Fibroblast of mammary gland (primary cell): Measurements from ENCODE around the gene EEA1.

Source experiments
- DNase-seq: peaks from one replicate; pipeline ENCODE4 v3.0.0-alpha.2; 2010; ENCODE audit warnings: low read depth
- H3K4me3 ChIP-seq: 2 replicates; pipeline ENCODE4 v1.5.1; 2011; ENCODE audit warnings: low read depth, mild to moderate bottlenecking, low read length, moderate library complexity; ENCODE audit not compliant: control insufficient read depth
- TF ChIP-seq, protein P1 (sequence below): conservative IDR thresholded peaks from 2 replicates; pipeline ENCODE4 v1.5.1; 2011; ENCODE audit warnings: low read depth, low read length, inconsistent platforms; ENCODE audit not compliant: control insufficient read depth, insufficient read depth

Gene EEA1

DNA sequence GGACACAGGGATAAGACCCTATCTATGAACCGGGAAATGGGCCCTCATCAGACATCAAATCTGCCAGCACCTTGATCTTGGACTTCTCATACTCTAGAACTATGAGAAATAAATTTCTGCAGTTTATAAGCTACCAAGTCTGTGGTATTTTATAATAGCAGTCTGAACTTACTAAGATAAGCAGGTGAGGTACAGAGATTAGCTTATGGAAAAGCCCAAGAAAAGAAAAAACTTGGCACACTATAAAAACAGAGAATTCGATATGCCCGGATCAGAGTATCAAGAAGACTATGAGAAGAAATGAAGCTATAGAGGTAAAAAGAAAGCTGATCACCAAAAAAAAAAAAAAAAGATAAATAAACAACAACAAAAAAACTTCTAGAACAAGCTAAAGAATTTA is 52.6 kb downstream of the EEA1 start:
- TF ChIP-seq, protein P1, sequence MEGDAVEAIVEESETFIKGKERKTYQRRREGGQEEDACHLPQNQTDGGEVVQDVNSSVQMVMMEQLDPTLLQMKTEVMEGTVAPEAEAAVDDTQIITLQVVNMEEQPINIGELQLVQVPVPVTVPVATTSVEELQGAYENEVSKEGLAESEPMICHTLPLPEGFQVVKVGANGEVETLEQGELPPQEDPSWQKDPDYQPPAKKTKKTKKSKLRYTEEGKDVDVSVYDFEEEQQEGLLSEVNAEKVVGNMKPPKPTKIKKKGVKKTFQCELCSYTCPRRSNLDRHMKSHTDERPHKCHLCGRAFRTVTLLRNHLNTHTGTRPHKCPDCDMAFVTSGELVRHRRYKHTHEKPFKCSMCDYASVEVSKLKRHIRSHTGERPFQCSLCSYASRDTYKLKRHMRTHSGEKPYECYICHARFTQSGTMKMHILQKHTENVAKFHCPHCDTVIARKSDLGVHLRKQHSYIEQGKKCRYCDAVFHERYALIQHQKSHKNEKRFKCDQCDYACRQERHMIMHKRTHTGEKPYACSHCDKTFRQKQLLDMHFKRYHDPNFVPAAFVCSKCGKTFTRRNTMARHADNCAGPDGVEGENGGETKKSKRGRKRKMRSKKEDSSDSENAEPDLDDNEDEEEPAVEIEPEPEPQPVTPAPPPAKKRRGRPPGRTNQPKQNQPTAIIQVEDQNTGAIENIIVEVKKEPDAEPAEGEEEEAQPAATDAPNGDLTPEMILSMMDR, result no peak
- no peak for DNase-seq
- no peak overlapping the region for H3K4me3 ChIP-seq

DNA sequence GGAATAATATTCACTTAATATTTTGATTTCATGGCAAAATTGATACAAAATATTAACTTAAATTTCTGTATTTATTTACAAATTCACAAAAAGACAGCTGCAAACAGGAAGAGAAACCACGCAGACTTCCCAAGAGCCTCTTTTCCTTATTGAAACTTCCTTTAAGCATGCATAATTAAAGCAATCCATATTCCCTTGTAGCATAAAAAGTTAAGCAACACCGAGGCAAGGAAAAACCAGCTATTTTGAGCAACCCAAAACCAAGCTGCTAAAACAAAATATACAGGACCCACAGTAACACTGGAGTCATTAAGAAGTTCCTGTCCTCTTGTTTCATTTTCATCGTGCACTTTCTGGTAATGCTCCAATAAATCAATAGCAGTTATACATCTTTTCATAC is 58.0 kb downstream of the EEA1 start:
- TF ChIP-seq, protein P1, result no peak
- no peak for DNase-seq
- H3K4me3 ChIP-seq, result no peak overlapping the region

DNA sequence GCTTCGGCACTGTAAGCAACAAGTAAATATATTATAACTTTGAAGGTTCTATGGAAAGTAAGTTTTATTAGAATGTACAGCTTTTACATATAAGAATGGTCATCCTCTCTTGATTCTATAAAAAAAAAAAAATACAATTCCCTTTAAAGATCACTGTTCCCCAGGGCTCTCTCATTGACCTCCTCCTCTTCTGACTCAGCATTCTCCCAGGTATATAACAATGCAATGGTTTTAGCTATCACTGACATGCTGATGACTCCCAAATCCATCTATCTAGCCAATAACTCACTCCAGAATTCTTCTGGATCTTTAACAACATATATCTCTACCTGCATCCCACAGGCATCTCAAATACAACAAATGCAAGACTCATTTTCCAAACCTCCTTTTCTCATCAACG is 62.7 kb downstream of the EEA1 start:
- no peak for DNase-seq
- TF ChIP-seq, protein P1, result no peak
- H3K4me3 ChIP-seq, result no peak overlapping the region

DNA sequence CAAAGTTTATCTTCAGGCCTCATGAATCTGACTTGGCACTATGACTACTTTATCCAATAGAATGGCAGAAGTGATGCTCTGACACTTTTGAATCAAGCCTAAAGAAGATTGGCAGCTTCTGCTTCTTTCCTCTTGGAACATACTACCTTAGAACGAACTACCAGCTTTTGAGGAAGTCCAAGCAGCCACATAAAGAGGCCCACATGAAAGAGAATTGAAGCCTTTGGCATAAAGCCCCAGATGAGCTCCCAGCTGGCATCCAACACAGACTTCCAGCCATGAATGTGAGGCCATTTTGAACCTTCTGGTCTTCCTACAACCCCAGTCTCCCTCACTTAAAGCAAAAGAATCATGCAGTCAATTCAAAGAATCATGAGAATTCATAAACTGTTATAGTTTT is 65.8 kb downstream of the EEA1 start:
- no peak overlapping the region for H3K4me3 ChIP-seq
- TF ChIP-seq, protein P1, result no peak
- no peak for DNase-seq

DNA sequence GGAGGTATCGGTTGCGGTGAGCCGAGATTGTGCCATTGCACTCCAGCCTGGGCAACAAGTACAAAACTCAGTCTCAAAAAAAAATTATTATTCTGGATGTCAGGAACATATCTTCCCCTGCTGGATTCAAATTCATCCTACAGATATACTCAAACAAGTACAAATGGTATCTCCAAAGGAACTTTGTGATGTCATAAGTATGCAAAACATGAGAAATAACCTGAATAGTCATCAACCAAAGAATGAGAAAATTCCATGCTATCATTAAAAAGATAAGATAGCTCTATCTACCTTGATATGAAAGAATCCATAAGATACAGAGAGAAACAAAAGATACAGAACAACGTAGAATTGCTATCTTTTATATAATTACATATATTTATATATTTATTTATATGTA is 67.7 kb downstream of the EEA1 start:
- no peak overlapping the region for H3K4me3 ChIP-seq
- TF ChIP-seq, protein P1, result no peak
- no peak for DNase-seq

DNA sequence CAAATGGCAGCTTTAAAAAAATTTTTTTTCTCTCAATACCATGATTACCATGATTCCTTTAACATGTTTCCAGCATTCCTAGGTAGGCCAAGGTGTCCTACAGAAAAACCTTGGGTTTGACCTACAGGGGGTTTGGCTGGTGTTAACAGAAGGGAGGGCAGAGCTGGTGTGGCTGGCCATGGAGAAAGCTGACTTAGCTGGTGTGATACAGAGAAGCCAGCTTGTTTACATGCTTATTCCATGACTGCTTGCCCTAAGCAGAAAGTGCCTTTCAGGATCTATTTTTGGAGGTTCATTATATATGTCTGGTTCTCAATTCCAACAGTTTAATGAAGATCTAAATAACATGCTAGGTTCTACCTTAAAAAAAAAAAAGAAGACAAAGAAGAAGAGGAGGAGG is 68.6 kb downstream of the EEA1 start:
- H3K4me3 ChIP-seq, result no peak overlapping the region
- TF ChIP-seq, protein P1, result no peak

DNA sequence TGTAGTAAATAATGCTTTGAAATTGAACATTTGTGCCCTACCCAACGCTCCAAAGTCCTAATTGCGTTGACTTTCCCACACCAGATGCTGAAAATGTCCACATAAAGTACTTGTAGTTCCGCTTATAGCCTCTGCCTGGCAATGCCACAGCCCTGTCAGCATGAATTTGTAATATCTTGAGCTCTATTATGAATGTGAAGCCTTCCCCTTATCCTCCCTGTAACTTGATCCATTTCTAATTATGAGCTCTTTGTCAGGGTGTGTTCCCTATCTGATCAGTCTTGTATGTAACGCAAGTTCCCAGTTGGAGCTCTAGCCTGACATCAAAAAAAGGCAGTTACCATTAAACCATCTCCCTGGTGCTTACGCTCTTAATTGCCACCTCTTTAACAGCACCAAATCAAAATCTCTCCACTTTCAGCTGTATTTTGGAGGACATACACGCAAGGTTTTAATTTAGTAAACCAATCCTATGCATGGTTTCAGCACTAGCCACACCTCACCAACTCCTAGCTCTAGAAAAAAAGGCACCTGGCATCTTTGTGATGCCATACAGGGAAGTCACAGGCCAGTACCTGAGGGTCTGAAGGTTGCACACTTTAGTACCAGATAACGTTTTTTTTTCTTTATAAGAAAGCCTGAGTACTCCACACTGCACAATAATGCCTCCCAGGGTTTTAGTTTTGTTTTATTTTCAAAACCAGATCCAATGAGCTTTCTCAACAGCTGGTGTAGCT is 69.3 kb downstream of the EEA1 start:
- H3K4me3 ChIP-seq, result no peak overlapping the region
- TF ChIP-seq, protein P1, result no peak
- DNase-seq, result no peak

More for the DNA sequence above, 68.6 kb downstream of the EEA1 start:
- no peak for DNase-seq
